Uterus (tissue), 2 donors: Measurements from ENCODE around the gene GRIK4.

ENCODE experiments used
- CTCF ChIP-seq, 4 experiments: fragments of 200-600 bp in 2 of 4; fragments of 450-650 bp in 2 of 4; sonication (generic) in 2 of 4; IDR thresholded peaks; one replicate each; pipeline ENCODE4 v1.5.1; 2016 to 2019; ENCODE audit warnings: antibody characterized with exemption in 4 of 4, mild to moderate bottlenecking in 2 of 4, moderate library complexity in 1 of 4
- POLR2A ChIP-seq, 2 donors: fragments of 450-650 bp; IDR thresholded peaks; one replicate each; pipeline ENCODE4 v1.6.1; 2016; ENCODE audit warnings: antibody characterized with exemption in 2 of 2, mild to moderate bottlenecking in 1 of 2, moderate library complexity in 1 of 2

- no peak for TF ChIP-seq CTCF (IDR thresholded peaks at IDR 0.05)
- TF ChIP-seq POLR2A (IDR thresholded peaks at IDR 0.05): no peak
Measured at GRCh38 chr11:120966840-120967239, 455.3 kb downstream of the GRIK4 start.
